ENCODE data around the gene CD55. TPM values are rescaled to one million over a fixed set of nuclear protein-coding genes. Genes with fewer than 3 reads are reported as not detected.

The CD55 gene
- polyA plus RNA-seq, 1 donor from 2014 or later = 1.4 TPM

- H3F3A ChIP-seq (ENCODE audit: insufficient read depth, low read length, poor library complexity, severe bottlenecking) = no peaks in the 10 kb centered on the region
- no peak overlapping the region for H3K4me3 ChIP-seq (ENCODE audit: low read length)
- no peaks in the 10 kb centered on the region for H3K9me2 ChIP-seq (ENCODE audit: insufficient read depth, low read length)
- H3K36me3 ChIP-seq (ENCODE audit: insufficient read depth, low read length) = no peaks in the 10 kb centered on the region
- no peak overlapping the region for H3K27ac ChIP-seq (ENCODE audit: low read length)
- TF ChIP-seq POLR2AphosphoS5 (IDR thresholded peaks at IDR 0.05) = no peak
- TF ChIP-seq REST (IDR thresholded peaks at IDR 0.05; ENCODE audit: borderline replicate concordance) = no peak
- H2AFZ ChIP-seq (ENCODE audit: low read depth, low read length) = no peak overlapping the region
- H3K27me3 ChIP-seq (ENCODE audit: insufficient read depth, low read depth, low read length) = no peaks in the 10 kb centered on the region
- H3K9ac ChIP-seq (ENCODE audit: low read length) = no peak overlapping the region
- H3K79me2 ChIP-seq (replicated peaks; ENCODE audit: insufficient read depth, low read length) = no peaks in the 10 kb centered on the region
- H4K20me1 ChIP-seq (ENCODE audit: insufficient read depth) = no peaks in the 10 kb centered on the region
- H3K9me3 ChIP-seq (ENCODE audit: low read length) = no peaks in the 10 kb centered on the region
- H3K4me2 ChIP-seq (ENCODE audit: low read length) = no peak overlapping the region
These were observed 8.0 kb downstream of the CD55 start for GRCh38 chr1:207329469-207329868.

- Histone ChIP-seq H3K9ac (ENCODE audit: low read length) (no peak overlapping the region), H3K4me3 (ENCODE audit: low read length) (no peak overlapping the region), H3F3A (ENCODE audit: insufficient read depth, low read length, poor library complexity, severe bottlenecking) (no peaks in the 10 kb centered on the region), H3K27ac (ENCODE audit: low read length) (no peak overlapping the region), H2AFZ (ENCODE audit: low read depth, low read length) (no peak overlapping the region), H3K9me2 (ENCODE audit: insufficient read depth, low read length) (no peaks in the 10 kb centered on the region), H3K27me3 (ENCODE audit: insufficient read depth, low read depth, low read length) (no peaks in the 10 kb centered on the region), H3K36me3 (ENCODE audit: insufficient read depth, low read length) (no peaks in the 10 kb centered on the region), H3K79me2 (replicated peaks; ENCODE audit: insufficient read depth, low read length) (no peaks in the 10 kb centered on the region), H3K9me3 (ENCODE audit: low read length) (no peaks in the 10 kb centered on the region), H3K4me2 (ENCODE audit: low read length) (no peak overlapping the region), H4K20me1 (ENCODE audit: insufficient read depth) (no peaks in the 10 kb centered on the region)
- TF ChIP-seq EP300 (conservative IDR thresholded peaks at IDR 0.05; ENCODE audit: poor library complexity, severe bottlenecking) (no peak), REST (IDR thresholded peaks at IDR 0.05; ENCODE audit: borderline replicate concordance) (no peak), MXI1 (conservative IDR thresholded peaks at IDR 0.05; ENCODE audit: poor library complexity, severe bottlenecking) (no peak), POLR2AphosphoS5 (IDR thresholded peaks at IDR 0.05) (no peak), SMC3 (conservative IDR thresholded peaks at IDR 0.05; ENCODE audit: poor library complexity) (no peak), RAD21 (conservative IDR thresholded peaks at IDR 0.05) (no peak), CTCF (IDR thresholded peaks at IDR 0.05; ENCODE audit: poor library complexity, severe bottlenecking) (no peak), EZH2 (IDR thresholded peaks at IDR 0.05; ENCODE audit: borderline replicate concordance, insufficient read depth, low read length, poor library complexity, severe bottlenecking) (no peak), TAF1 (IDR thresholded peaks at IDR 0.05; ENCODE audit: low read depth) (no peak)
These were observed 8.7 kb downstream of the CD55 start for GRCh38 chr1:207330011-207330710.

Data from neural cell (in vitro differentiated cells).